ENCODE data around the gene HASPIN. TPM values are rescaled to one million over a fixed set of nuclear protein-coding genes. Genes with fewer than 3 reads are reported as not detected.
A peak's percentile ranks its signal among the peaks of the same experiment; 100 is the strongest.

Gene HASPIN
- polyA plus RNA-seq, 3 donors, result 0.05 TPM; not detected in 2

DNA sequence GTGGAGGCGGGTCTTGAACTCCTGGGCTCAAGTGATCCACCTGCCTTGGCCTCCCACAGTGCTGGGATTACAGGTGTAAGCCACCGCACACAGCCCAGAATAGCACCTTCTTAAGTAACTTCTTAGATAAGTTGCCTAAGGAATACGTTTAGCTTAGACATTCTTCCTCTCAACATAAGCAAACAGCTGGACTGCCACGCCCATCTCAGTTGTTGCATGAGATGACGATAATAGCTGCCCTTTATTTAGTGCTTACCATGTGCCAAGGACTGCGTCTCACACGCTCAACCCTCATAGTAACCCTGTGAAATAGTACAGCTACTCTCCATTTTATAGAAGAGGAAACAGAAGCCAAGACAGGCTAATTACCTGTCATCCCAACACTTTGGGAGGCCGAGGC lies 11.8 kb downstream of the HASPIN start:
- intact Hi-C loops (cut with micrococcal nuclease), result loop anchor here in 1 of 2 donors (10.0 kb wide), 1 partner anchor 269 kb away; no protein-coding TSS in a partner anchor
- Histone ChIP-seq H4K20me1 (ENCODE audit: insufficient read depth, low read length) (no peaks in the 10 kb centered on the region), H3K36me3 (replicated peaks in 1 of 2; ENCODE audit: control insufficient read depth in 1 of 2, insufficient read depth in 2 of 2, low read length in 2 of 2) (no peaks in the 10 kb centered on the region), H3K4me2 (replicated peaks; ENCODE audit: extremely low read depth, low read length, poor library complexity, severe bottlenecking) (no peak overlapping the region), H3K9ac (ENCODE audit: insufficient read depth, low read length, poor library complexity, severe bottlenecking) (no peak overlapping the region), H2AFZ (ENCODE audit: insufficient read depth, low read depth, low read length, poor library complexity, severe bottlenecking) (no peak overlapping the region), H3K79me2 (ENCODE audit: insufficient read depth, low read length) (no peaks in the 10 kb centered on the region), H3K4me3 (replicated peaks in 1 of 3; ENCODE audit: low read depth in 2 of 3, low read length in 3 of 3) (no peak overlapping the region), H3K27me3 (ENCODE audit: control insufficient read depth in 2 of 2, insufficient read depth in 2 of 2, low read length in 2 of 2) (no peaks in the 10 kb centered on the region), H3K9me3 (replicated peaks in 1 of 2; ENCODE audit: control insufficient read depth in 1 of 2, insufficient read depth in 1 of 2, low read length in 2 of 2) (no peaks in the 10 kb centered on the region), H3K27ac (ENCODE audit: low read depth in 1 of 2, low read length in 2 of 2) (no peak overlapping the region), H3K4me1 (ENCODE audit: control insufficient read depth in 1 of 2, insufficient read depth in 2 of 2, low read length in 2 of 2) (peaks cover 8 to 9% of the 10 kb centered on the region in 2 donors)
- peaks cover 14% of the 10 kb centered on the region for H3K4me1 Mint-ChIP-seq
- no peak overlapping the region for H3K4me3 Mint-ChIP-seq
- TF ChIP-seq, protein P1, sequence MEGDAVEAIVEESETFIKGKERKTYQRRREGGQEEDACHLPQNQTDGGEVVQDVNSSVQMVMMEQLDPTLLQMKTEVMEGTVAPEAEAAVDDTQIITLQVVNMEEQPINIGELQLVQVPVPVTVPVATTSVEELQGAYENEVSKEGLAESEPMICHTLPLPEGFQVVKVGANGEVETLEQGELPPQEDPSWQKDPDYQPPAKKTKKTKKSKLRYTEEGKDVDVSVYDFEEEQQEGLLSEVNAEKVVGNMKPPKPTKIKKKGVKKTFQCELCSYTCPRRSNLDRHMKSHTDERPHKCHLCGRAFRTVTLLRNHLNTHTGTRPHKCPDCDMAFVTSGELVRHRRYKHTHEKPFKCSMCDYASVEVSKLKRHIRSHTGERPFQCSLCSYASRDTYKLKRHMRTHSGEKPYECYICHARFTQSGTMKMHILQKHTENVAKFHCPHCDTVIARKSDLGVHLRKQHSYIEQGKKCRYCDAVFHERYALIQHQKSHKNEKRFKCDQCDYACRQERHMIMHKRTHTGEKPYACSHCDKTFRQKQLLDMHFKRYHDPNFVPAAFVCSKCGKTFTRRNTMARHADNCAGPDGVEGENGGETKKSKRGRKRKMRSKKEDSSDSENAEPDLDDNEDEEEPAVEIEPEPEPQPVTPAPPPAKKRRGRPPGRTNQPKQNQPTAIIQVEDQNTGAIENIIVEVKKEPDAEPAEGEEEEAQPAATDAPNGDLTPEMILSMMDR (IDR thresholded peaks at IDR 0.05), result no peak
- peaks cover 0 to 2% (median 0%) of the 10 kb centered on the region in 7 donors for H3K9me3 Mint-ChIP-seq
- DNase-seq, result no peak
- H3K27me3 Mint-ChIP-seq (ENCODE audit: low read depth in 3 of 3), result peaks cover 1 to 6% (median 3%) of the 10 kb centered on the region in 3 donors
- H3K27ac Mint-ChIP-seq, result no peak overlapping the region
- 55% methylated on average over 5 of the region's 8 CpGs for WGBS (ENCODE audit: insufficient coverage)
- no peaks in the 10 kb centered on the region for H3K36me3 Mint-ChIP-seq

GRCh38 chr17:3738562-3739295 lies 15.0 kb downstream of the HASPIN start:
- no peak overlapping the region for H3K4me3 Mint-ChIP-seq
- Histone ChIP-seq H3K9ac (ENCODE audit: insufficient read depth, low read length, poor library complexity, severe bottlenecking) (no peak overlapping the region), H3K9me3 (replicated peaks in 1 of 2; ENCODE audit: control insufficient read depth in 1 of 2, insufficient read depth in 1 of 2, low read length in 2 of 2) (no peaks in the 10 kb centered on the region), H3K4me3 (replicated peaks in 1 of 3; ENCODE audit: low read depth in 2 of 3, low read length in 3 of 3) (no peak overlapping the region), H3K27ac (ENCODE audit: low read depth in 1 of 2, low read length in 2 of 2) (no peak overlapping the region), H3K4me2 (replicated peaks; ENCODE audit: extremely low read depth, low read length, poor library complexity, severe bottlenecking) (no peak overlapping the region), H2AFZ (ENCODE audit: insufficient read depth, low read depth, low read length, poor library complexity, severe bottlenecking) (no peak overlapping the region), H3K36me3 (replicated peaks in 1 of 2; ENCODE audit: control insufficient read depth in 1 of 2, insufficient read depth in 2 of 2, low read length in 2 of 2) (no peaks in the 10 kb centered on the region), H3K27me3 (ENCODE audit: control insufficient read depth in 2 of 2, insufficient read depth in 2 of 2, low read length in 2 of 2) (no peaks in the 10 kb centered on the region), H3K79me2 (ENCODE audit: insufficient read depth, low read length) (no peaks in the 10 kb centered on the region), H3K4me1 (ENCODE audit: control insufficient read depth in 1 of 2, insufficient read depth in 2 of 2, low read length in 2 of 2) (peaks cover 18 to 22% of the 10 kb centered on the region in 2 donors), H4K20me1 (ENCODE audit: insufficient read depth, low read length) (no peaks in the 10 kb centered on the region)
- WGBS (ENCODE audit: insufficient coverage), result 87% methylated on average over 14 of the region's 16 CpGs
- H3K36me3 Mint-ChIP-seq, result no peaks in the 10 kb centered on the region
- no peak for DNase-seq
- H3K27me3 Mint-ChIP-seq (ENCODE audit: low read depth in 3 of 3), result peaks cover 0 to 6% (median 3%) of the 10 kb centered on the region in 3 donors
- intact Hi-C loops (cut with micrococcal nuclease), result loop anchor here in 1 of 2 donors (10.0 kb wide), 1 partner anchor 266 kb away; no protein-coding TSS in a partner anchor
- TF ChIP-seq, protein P1 (IDR thresholded peaks at IDR 0.05), result no peak
- peaks cover 23% of the 10 kb centered on the region for H3K4me1 Mint-ChIP-seq
- H3K27ac Mint-ChIP-seq, result peak overlapping the region in 2 of 7 donors; percentile 16
- H3K9me3 Mint-ChIP-seq, result peaks cover 0 to 7% (median 4%) of the 10 kb centered on the region in 7 donors

Measured in CD14-positive monocyte (primary cell).